AG09309 (cell line): Measurements from ENCODE around the gene PIK3CD.
"Not testable (repeated sequence)": the region's sequence is repeated elsewhere in the genome, so short reads cannot be mapped to it uniquely, and the experiment has no call there.

Experiments
- DNase-seq: peaks from one replicate; pipeline ENCODE4 v3.0.0-alpha.2; 2010; ENCODE audit warnings: low read depth
- H3K4me3 ChIP-seq: 2 replicates; pipeline ENCODE4 v1.5.1; 2011; ENCODE audit warnings: mild to moderate bottlenecking, low read depth, low read length, moderate library complexity; ENCODE audit not compliant: control insufficient read depth
- CTCF ChIP-seq: IDR thresholded peaks from 2 replicates; pipeline ENCODE4 v1.5.1; 2011; ENCODE audit warnings: mild to moderate bottlenecking, low read depth, low read length, inconsistent platforms; ENCODE audit not compliant: insufficient read depth, control insufficient read depth; ENCODE audit errors: missing control alignments

Gene PIK3CD

GRCh38 chr1:9746211-9746610, 94.7 kb downstream of the PIK3CD start:
- peak; percentile 8 for DNase-seq
- no peak overlapping the region for H3K4me3 ChIP-seq
- TF ChIP-seq CTCF, result no peak

GRCh38 chr1:9746651-9747050, 95.1 kb downstream of the PIK3CD start:
- no peak for TF ChIP-seq CTCF
- no peak overlapping the region for H3K4me3 ChIP-seq
- DNase-seq, result no peak

GRCh38 chr1:9748391-9748790, 96.9 kb downstream of the PIK3CD start:
- DNase-seq, H3K4me3 ChIP-seq: not testable (repeated sequence)

GRCh38 chr1:9749361-9749760, 97.8 kb downstream of the PIK3CD start:
- no peak for DNase-seq
- no peak for TF ChIP-seq CTCF
- H3K4me3 ChIP-seq, result no peak overlapping the region

GRCh38 chr1:9751971-9752370, 100.4 kb downstream of the PIK3CD start:
- H3K4me3 ChIP-seq, result no peak overlapping the region
- no peak for DNase-seq
- no peak for TF ChIP-seq CTCF

GRCh38 chr1:9753121-9753531, 101.6 kb downstream of the PIK3CD start:
- TF ChIP-seq CTCF, result no peak
- peak; percentile 43 for DNase-seq
- no peak overlapping the region for H3K4me3 ChIP-seq

- no peak for TF ChIP-seq CTCF
- H3K4me3 ChIP-seq, result no peak overlapping the region
- DNase-seq, result no peak
Measured at GRCh38 chr1:9755441-9755995, 104.0 kb downstream of the PIK3CD start.
